ENCODE data around the gene HENMT1. TPM values are rescaled to one million over a fixed set of nuclear protein-coding genes. Genes with fewer than 3 reads are reported as not detected.
A peak's percentile ranks its signal among the peaks of the same experiment; 100 is the strongest.
"Not testable (repeated sequence)": the region's sequence is repeated elsewhere in the genome, so short reads cannot be mapped to it uniquely, and the experiment has no call there.

HENMT1 gene
- total RNA-seq, 1 donor = 4.1 TPM

- no peak for TF ChIP-seq CTCF (IDR thresholded peaks at IDR 0.05; ENCODE audit: insufficient read depth, low read length)
- H3K4me3 ChIP-seq (ENCODE audit: low read depth, low read length) = no peak overlapping the region
- peak; percentile 92 for DNase-seq (ENCODE audit: low read depth)
These were observed 25.9 kb upstream of the HENMT1 start for GRCh38 chr1:108686614-108687313.

- no peak for DNase-seq (ENCODE audit: low read depth)
- no peak for TF ChIP-seq CTCF (IDR thresholded peaks at IDR 0.05; ENCODE audit: insufficient read depth, low read length)
These were observed 24.6 kb upstream of the HENMT1 start for GRCh38 chr1:108685529-108685928.

GRCh38 chr1:108681701-108682100 lies 20.8 kb upstream of the HENMT1 start:
- H3K4me3 ChIP-seq (ENCODE audit: low read depth, low read length); DNase-seq (ENCODE audit: low read depth): not testable (repeated sequence)

More at GRCh38 chr1:108685529-108685928, 24.6 kb upstream of the HENMT1 start:
- H3K4me3 ChIP-seq (ENCODE audit: low read depth, low read length) = no peak overlapping the region

GRCh38 chr1:108679586-108680213 lies 18.8 kb upstream of the HENMT1 start:
- DNase-seq (ENCODE audit: low read depth) = no peak
- TF ChIP-seq CTCF (IDR thresholded peaks at IDR 0.05; ENCODE audit: insufficient read depth, low read length) = no peak
- H3K4me3 ChIP-seq (ENCODE audit: low read depth, low read length) = no peak overlapping the region

GRCh38 chr1:108678706-108679105 lies 17.8 kb upstream of the HENMT1 start:
- H3K4me3 ChIP-seq (ENCODE audit: low read depth, low read length) = no peak overlapping the region
- TF ChIP-seq CTCF (IDR thresholded peaks at IDR 0.05; ENCODE audit: insufficient read depth, low read length) = no peak
- no peak for DNase-seq (ENCODE audit: low read depth)

GRCh38 chr1:108671143-108671542 lies 10.2 kb upstream of the HENMT1 start:
- no peak for TF ChIP-seq CTCF (IDR thresholded peaks at IDR 0.05; ENCODE audit: insufficient read depth, low read length)
- DNase-seq (ENCODE audit: low read depth) = no peak
- no peak overlapping the region for H3K4me3 ChIP-seq (ENCODE audit: low read depth, low read length)

GRCh38 chr1:108670131-108670773 lies 9.4 kb upstream of the HENMT1 start:
- no peak for TF ChIP-seq CTCF (IDR thresholded peaks at IDR 0.05; ENCODE audit: insufficient read depth, low read length)
- no peak overlapping the region for H3K4me3 ChIP-seq (ENCODE audit: low read depth, low read length)
- no peak for DNase-seq (ENCODE audit: low read depth)

All from fibroblast of the aortic adventitia (primary cell).